ENCODE data around the gene C6orf89. TPM values are rescaled to one million over a fixed set of nuclear protein-coding genes. Genes with fewer than 3 reads are reported as not detected.

C6orf89 gene
- total RNA-seq, 1 experiment from 2014 or later = 40.1 TPM

DNA sequence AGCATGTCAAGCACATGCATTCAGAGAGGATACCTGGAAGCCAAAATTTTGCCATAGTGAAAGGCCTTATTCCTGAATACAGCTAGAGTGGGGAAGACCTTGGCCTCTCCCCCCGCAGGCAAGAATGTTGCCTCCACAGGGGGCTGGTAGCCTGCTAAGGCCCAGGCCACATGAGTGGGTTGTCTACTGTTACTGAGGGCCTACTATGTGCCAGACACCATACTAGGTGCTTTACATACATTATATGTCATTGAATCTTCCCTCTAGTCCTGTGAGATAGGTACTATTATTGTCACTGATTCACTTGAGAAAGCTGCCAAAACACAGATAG, 68.1 kb downstream of the C6orf89 start:
- BruUV-seq (replicated peaks) = no TSS peak
- Histone ChIP-seq H3K4me2 (no peak overlapping the region), H3K4me3 (no peak overlapping the region), H4K20me1 (ENCODE audit: insufficient read depth) (no peaks in the 10 kb centered on the region), H3K27me3 (ENCODE audit: insufficient read depth, low read depth) (no peaks in the 10 kb centered on the region), H3K4me1 (replicated peaks; ENCODE audit: insufficient read depth) (peaks cover 27% of the 10 kb centered on the region), H3K36me3 (ENCODE audit: low read depth) (no peaks in the 10 kb centered on the region), H3F3A (ENCODE audit: insufficient read depth, low read depth) (peaks cover 21% of the 10 kb centered on the region; the same call in 1 of the 2 replicates), H3K9me2 (ENCODE audit: insufficient read depth) (no peaks in the 10 kb centered on the region), H3K9me3 (ENCODE audit: insufficient read depth, low read depth) (no peaks in the 10 kb centered on the region), H3K27ac (no peak overlapping the region), H2AFZ (no peak overlapping the region), H3K79me2 (ENCODE audit: low read depth) (no peaks in the 10 kb centered on the region)
- intact Hi-C loops (cut with micrococcal nuclease; ENCODE audit: unreplicated experiment) = no loop called here
- CTCF ChIA-PET = no interaction called here
- POLR2A ChIA-PET (ENCODE audit: unreplicated experiment) = no interaction called here
- DNase-seq = no peak
- TF ChIP-seq CTCF (conservative IDR thresholded peaks at IDR 0.05) = no peak
- TF ChIP-seq EZH2 (IDR thresholded peaks at IDR 0.05; ENCODE audit: low read depth) = no peak

- DNase-seq = no peak
- Histone ChIP-seq H3K79me2 (ENCODE audit: low read depth) (no peaks in the 10 kb centered on the region), H3K9me2 (ENCODE audit: insufficient read depth) (no peaks in the 10 kb centered on the region), H3K27me3 (ENCODE audit: insufficient read depth, low read depth) (no peaks in the 10 kb centered on the region), H3K36me3 (ENCODE audit: low read depth) (no peaks in the 10 kb centered on the region), H3K27ac (no peak within 1 kb of the TSS), H2AFZ (no peak within 1 kb of the TSS), H3K4me1 (replicated peaks; ENCODE audit: insufficient read depth) (peaks cover 22% of the 10 kb centered on the region), H4K20me1 (ENCODE audit: insufficient read depth) (no peaks in the 10 kb centered on the region), H3F3A (ENCODE audit: insufficient read depth, low read depth) (peaks cover 16% of the 10 kb centered on the region; the same call in 1 of the 2 replicates), H3K9me3 (ENCODE audit: insufficient read depth, low read depth) (no peaks in the 10 kb centered on the region), H3K4me3 (no peak within 1 kb of the TSS), H3K4me2 (no peak within 1 kb of the TSS)
- TF ChIP-seq EZH2 (IDR thresholded peaks at IDR 0.05; ENCODE audit: low read depth) = no peak
- BruUV-seq (replicated peaks) = no TSS peak
- CTCF ChIA-PET = interaction anchor here (0.5 kb wide), 1 partner anchor 1229 kb away, joined by 4 read pairs; no protein-coding TSS in a partner anchor
- POLR2A ChIA-PET (ENCODE audit: unreplicated experiment) = no interaction called here
- intact Hi-C loops (cut with micrococcal nuclease; ENCODE audit: unreplicated experiment) = no loop called here
These were observed 68.6 kb downstream of the C6orf89 start, which contains the start of gene PI16 for GRCh38 chr6:36954262-36954931. TSS of gene PI16 (plus strand) at chr6:36954738. CDS start at chr6:36954761, 23 bp downstream.

DNA sequence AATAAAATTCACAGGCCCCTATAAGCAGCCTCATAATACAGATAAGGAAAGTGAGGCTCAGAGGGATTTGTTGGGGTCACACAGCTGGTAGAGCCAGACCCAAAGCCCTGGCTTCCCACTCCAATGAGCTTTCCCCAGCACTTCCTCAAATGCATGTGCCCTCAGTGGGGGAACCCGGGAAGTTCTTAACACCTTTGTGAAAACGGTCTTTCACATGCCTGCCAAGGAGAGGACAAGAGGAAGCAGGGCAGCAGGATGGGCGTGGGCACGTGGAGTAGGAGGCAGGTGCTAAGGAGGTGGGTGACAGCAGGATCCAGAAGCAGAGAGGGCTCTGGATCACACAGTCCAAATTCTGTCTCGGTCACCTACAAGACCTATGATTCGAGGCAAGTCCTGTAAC, 69.4 kb downstream of the C6orf89 start:
- Histone ChIP-seq H3K79me2 (ENCODE audit: low read depth) (no peaks in the 10 kb centered on the region), H3K27me3 (ENCODE audit: insufficient read depth, low read depth) (no peaks in the 10 kb centered on the region), H3F3A (ENCODE audit: insufficient read depth, low read depth) (peaks cover 12% of the 10 kb centered on the region; the same call in 1 of the 2 replicates), H3K36me3 (ENCODE audit: low read depth) (no peaks in the 10 kb centered on the region), H3K4me1 (replicated peaks; ENCODE audit: insufficient read depth) (peaks cover 19% of the 10 kb centered on the region), H4K20me1 (ENCODE audit: insufficient read depth) (no peaks in the 10 kb centered on the region), H3K9me3 (ENCODE audit: insufficient read depth, low read depth) (no peaks in the 10 kb centered on the region), H3K4me3 (no peak overlapping the region), H3K4me2 (no peak overlapping the region), H3K9me2 (ENCODE audit: insufficient read depth) (no peaks in the 10 kb centered on the region), H3K27ac (no peak overlapping the region), H2AFZ (no peak overlapping the region)
- CTCF ChIA-PET = interaction anchor here (0.5 to 1.2 kb wide), 2 partner anchors 41 to 1228 kb away, joined by 3 to 4 read pairs; no protein-coding TSS in a partner anchor
- POLR2A ChIA-PET (ENCODE audit: unreplicated experiment) = interaction anchor here (0.5 kb wide), 1 partner anchor 41 kb away, joined by 14 read pairs; no protein-coding TSS in a partner anchor
- no peak for DNase-seq
- BruUV-seq (replicated peaks) = no TSS peak
- TF ChIP-seq EZH2 (IDR thresholded peaks at IDR 0.05; ENCODE audit: low read depth) (no peak), CTCF (conservative IDR thresholded peaks at IDR 0.05) (no peak)
- intact Hi-C loops (cut with micrococcal nuclease; ENCODE audit: unreplicated experiment) = no loop called here
